NCI-H748 (cell line): ENCODE data around the gene RAD51D.
"Not testable (repeated sequence)": the region's sequence is repeated elsewhere in the genome, so short reads cannot be mapped to it uniquely, and the experiment has no call there.

Experiments
- DNase-seq: peaks from one replicate; lab custom pipeline; 2025; ENCODE audit not compliant: unreplicated experiment; lab: John Stamatoyannopoulos, UW

RAD51D gene

DNA sequence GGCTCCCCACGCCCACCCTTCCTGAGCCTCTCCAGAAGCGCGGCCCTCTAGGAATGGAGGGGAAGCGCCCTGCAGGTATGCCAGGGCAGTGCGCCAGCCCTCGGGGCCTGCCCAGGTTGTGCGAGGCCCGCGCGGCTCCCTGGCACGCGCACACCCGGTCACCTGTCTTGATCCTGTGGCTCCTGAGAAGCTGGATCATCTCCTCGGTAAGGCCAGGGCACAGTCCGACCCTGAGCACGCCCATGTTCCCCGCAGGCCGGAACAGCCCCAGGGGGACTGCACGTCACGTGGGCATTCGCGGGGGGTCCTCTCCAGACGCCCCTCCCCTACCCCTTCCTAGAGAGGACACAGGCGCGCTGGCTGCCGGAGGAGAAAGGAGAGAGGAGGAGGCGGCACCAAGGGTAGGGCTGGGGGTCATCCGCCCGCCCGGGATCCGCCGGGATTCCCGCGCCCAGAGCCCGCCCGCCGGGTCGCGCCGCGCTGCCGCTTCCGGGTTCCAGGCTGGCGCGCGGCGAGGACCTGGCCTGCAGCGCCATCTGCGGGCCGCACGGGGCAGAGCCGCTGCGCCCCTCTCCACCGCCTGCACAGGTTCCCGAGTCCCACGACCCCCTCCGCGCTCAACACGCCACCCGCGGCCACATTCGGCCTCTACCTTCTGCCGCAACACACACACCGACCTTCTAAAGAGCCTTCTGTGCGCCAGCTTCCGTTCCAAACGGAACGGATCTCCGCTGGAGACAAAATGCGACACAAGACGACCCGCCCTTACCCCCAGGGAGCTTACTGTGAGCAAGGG lies at the start of gene RAD51D:
TSS of gene RAD51D (minus strand) at position 491 of the 796 bp plus-strand sequence. CDS start at position 244, 247 bp downstream.
- peak; percentile 85 for DNase-seq

DNA sequence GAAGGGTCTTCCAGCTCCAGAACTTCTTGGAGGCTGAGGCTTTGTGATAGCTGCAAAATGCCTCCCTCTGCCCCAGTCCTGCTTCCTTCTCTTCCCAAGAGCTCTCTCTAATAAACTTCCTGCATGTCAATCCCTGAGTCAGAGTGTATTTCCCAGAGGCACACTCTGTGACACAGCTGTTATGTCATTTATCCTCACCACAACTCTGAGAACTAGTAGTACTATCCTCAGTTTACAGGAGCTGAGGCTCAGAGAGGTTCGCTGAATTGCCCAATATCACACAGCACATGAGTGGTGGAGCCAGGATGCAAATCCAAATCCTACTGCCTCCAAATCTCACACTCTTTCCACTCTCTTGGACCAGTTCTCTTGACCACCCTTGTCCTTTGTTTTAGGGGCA lies 48.0 kb upstream of the RAD51D start:
- DNase-seq, result no peak

DNA sequence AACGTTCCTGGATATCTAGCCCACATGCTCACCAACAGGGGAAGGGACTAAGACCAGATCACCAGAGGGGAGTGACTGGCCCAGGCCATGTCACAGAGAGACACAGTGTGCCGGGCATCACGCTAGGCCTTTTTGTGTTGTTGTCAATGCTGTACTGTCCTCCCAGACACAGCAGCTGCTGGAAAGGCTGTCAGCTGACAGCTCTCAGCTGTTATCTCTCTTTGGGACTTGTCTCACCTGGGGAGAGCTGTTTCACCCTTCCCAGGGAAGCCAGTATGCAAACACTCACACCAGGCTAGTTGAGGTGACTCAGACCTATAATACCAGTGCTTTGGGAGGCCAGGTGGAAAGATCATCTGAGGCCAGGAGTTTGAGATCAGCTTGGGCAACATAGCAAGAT lies 47.4 kb upstream of the RAD51D start:
- no peak for DNase-seq

DNA sequence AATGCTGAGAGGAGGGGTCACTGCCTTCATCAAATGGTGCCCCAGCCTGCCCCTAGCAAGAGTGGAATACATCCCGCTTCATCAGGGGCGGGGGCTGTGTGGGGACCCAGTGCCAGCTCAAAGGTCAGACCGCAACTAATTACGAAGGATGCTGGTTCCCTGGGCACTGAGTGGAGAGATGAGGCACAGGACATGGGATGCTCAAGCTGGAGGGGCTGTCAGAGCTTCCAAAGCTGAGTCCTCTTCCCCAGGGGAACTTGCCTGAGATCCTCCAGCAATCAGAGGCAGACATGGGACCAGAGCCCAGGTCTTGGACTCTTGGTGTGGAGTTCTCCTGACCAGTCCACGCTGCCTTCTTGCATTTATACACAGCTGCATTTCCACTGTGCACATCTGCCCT lies 46.9 kb upstream of the RAD51D start:
- no peak for DNase-seq

DNA sequence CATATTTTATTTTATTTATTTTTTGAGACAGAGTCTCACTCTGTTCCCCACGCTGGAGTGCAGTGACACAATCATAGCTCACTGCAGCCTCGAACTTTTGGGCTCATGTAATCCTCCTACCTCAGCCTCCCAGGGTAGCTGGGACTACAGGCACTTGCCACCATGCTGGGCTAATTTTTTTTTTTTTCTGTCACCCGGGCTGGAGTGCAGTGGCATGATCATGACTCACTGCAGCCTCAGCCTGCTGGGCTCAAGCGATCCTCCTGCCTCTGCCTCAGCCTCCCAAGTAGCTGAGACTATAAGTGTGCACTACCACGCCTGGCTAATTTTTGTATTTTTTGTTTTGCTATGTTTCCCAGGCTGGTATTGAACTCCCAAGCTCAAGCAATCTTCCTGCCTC lies 45.1 kb upstream of the RAD51D start:
- no peak for DNase-seq

DNA sequence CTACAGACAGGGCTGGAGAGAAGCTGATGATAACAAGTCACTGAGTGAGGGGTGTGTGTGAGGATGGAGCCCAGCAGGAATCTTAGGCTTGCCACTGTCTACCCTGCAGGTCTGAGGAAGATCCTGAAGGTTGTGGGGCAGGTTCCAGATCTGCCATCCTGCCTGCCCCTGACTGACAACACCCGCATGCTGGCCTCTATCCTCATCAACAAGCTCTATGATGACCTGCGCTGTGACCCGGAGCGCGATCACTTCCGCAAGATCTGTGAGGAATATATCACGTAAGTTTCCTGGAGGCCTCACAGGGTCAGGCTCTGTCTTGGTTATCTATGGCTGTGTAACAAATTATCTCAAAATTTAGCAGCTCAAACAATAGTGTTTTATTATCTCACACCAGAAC lies 44.2 kb upstream of the RAD51D start:
- DNase-seq, result no peak

DNA sequence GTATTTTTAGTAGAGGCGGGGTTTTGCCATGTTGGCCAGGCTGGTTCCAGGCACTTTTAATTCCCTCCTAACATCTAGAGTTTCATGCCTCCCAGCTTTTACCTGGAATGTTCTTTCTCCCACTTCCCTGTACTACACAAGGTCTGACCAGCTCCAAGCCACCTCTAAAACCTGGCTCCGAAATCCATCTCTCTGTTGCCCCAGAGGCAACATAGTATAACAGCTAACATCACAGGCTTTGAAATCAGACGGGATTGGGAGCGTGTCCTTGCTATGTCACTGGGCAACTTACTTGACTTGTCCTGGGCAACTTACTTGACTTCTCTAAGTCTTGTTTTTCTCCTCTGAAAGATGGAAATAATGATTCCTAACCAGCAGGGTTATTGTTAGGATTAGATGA lies 43.1 kb upstream of the RAD51D start:
- no peak for DNase-seq

DNA sequence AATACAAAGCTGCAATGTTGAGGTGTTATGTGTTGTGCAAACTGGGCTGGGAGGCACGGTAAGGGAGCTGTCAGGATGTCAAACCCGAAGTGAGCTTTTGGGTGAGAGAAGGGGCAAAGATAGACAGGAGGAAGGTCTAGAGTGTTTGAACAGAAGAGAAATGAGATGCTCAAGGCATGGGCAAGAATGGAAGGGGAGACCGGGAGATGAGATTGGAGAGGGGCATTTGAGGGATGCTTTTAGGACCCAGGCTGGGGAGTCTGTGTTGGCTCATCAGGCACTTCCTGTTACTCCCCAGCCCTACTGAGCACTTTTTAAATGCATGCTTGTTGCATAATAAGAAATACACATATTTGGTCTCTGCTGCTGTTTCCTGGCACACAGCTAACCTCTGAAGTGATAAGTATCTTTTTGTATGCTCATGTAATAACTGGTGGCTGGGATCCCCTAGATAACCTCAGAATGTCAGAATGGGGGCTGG lies 41.7 kb upstream of the RAD51D start:
- no peak for DNase-seq

DNA sequence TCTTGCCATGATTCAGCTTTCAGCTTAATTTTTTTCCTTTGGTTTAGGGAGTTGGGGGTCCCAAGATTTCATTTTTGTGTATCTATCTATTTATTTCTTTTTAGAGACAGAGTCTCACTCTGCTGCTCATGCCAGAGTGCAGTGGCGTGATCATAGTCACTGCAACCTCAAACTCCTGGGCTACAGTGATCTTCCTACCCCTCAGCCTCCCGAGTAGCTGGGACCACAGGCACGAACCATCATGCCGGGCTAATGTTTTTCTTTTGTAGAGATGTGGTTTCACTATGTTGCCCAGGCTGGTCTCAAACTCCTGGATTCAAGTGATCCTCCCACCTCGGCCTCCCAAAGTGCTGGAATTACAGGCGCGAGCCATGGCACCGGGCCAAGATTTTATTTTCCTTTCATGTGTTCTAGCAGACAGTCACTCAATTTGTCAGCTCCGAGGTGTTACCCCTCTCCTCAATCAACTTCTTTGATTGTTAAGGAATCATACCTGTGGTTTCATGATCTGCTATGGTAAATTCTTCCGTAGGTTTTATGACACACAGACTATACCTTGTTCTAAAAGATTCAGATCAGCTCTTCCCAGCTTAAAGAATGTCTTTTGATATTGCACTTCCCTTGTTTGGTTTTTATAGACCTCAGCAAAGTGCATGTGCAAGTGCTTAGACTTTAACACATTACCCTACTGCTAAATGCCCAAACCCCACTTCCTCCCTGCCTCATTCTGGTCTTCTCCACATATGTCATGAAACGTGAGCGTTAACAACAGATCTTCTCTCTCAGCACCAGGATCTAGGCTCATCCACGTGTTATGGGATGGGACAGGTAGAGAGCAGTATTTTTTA lies 40.9 kb upstream of the RAD51D start:
- DNase-seq, result no peak

DNA sequence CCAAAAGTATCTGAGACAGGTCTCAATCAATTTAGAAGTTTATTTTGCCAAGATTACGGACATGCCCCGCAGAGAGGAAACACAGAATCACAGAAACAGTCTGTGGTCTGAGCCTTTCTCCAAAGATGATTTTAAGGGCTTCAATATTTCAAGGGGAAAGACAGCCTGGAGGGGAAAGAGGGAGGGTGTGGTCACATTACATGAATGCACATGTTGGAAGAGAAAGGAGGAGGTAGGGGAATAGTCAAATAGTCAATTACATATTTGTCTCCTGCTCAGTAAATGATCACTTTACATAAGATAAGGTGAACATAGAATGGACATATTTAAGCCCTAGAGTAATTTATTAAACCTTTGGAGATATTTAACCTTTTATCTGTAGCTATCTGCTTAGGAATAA lies 40.3 kb upstream of the RAD51D start:
- no peak for DNase-seq

DNA sequence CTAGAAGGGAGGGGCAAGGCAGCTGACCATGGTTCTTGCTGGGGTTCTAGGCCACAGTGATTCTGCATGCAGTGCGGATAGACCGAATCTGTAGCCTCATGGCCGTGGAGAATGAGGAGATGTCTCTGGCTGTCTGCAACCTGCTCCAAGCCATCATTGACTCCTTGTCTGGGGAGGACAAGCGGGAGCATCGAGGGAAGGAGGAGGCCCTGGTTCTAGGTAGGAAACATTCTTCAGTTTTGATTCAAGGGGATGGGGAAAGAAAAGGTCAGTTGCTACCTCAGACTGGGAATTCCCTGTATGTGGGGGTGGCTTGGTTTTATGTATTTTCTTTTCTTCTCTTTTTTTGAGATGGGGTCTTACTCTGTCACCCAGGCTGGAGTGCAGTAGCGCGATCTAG lies 35.6 kb upstream of the RAD51D start:
- DNase-seq, result no peak

DNA sequence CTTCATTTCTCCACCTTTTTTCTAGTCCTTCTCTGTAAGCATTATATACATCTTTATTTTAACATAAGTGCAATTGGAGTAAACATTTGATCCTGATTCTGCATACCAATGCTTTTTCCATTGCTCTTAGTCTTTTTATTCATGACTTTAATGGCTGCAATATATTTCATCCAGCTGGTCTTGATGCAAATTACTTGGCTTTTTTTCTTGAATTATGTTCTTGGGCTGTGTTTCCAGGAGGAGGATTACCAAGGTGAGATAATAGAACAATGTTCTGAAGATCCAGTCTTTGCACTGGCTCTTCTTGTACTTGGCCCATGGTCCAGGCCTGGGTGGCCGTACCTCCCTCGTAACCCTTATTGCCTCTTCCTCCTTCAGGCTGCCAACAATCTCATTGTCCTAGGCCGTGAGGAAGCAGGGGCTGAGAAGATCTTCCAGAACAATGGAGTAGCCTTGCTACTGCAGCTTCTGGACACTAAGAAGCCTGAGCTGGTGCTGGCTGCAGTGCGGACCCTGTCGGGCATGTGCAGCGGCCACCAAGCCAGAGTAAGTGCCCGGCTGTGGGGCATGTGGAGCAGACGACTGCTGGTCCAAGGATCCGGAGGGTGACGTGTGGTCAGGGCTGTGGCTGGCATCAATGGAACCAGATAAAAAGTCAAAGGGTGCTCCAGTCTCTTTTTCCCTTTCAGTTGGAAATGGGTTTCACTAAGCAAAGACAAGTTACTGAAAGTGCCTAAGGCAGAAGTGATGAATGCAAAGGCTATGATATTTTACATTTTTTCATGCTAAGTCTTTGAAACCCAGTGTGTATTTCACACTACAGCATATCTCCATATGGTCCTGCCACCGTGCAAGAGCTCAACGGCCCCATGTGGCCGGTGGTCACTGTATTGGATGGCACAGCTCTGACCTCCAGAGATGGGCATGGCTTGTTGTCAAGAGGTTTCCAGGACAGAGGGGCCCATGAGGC lies 34.8 kb upstream of the RAD51D start:
- no peak for DNase-seq

DNA sequence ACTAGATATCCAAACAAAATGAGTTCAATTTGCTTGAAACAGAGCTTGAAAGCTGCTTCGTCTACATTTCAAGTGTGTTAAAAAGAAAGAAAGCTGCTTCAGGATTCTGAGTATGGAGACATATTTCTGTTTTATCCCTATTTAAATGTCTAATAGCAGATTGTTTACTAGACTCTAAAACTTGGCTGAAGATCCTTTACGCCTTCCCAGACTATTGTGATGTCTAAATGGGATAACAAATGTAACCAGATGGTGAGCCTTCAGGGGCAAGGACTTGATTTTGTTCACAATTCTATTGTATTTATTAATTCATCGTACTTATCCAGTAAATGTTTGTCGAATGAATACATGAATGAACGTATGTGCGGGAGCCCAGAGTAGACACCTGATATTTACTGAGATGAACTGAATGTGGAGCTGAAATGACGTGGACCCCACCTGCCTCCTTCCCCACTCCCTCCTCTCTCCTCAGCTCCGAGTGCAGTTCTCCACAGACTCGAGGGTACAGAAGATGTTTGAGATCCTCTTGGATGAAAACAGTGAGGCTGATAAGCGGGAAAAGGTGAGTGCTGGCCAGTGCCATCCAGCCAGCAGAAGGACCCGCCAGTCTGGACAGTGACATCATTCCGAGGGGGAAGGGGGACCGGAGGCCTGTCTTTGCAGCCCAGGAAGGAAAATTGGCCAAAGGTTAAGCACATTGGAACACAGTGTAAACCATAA lies 32.9 kb upstream of the RAD51D start:
- DNase-seq, result no peak

DNA sequence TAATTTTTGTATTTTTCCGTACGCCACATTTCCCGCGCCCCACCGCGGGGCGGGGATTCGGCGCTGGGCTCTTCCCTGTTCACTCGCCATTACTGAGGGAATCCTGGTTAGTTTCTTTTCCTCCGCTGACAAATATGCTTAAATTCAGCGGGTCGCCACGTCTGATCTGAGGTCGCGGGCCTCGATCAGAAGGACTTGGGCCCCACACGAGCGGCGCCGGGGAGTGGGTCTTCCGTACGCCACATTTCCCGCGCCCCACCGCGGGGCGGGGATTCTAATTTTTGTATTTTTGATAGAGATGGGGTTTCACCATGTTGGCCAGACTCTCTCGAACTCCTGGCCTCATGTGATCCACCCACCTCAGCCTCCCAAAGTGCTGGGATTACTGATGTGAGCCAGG lies 31.4 kb upstream of the RAD51D start:
- not testable (repeated sequence) for DNase-seq

DNA sequence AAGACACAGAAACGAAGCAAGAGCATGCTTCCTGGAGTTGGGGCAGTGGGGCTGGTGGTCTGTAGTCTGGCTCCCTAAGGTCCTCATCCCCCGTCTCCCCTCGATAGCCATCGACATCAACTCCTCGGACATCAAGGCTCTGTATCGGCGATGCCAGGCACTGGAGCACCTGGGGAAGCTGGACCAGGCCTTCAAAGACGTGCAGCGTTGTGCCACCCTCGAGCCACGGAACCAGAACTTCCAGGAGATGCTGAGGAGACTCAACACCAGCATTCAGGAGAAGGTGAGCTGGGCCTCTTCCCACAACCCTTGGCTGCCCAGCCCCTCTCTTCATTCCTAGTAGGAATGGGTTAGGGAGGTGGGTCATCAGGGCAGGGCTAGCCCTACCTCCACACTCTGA lies 30.3 kb upstream of the RAD51D start:
- DNase-seq, result no peak

DNA sequence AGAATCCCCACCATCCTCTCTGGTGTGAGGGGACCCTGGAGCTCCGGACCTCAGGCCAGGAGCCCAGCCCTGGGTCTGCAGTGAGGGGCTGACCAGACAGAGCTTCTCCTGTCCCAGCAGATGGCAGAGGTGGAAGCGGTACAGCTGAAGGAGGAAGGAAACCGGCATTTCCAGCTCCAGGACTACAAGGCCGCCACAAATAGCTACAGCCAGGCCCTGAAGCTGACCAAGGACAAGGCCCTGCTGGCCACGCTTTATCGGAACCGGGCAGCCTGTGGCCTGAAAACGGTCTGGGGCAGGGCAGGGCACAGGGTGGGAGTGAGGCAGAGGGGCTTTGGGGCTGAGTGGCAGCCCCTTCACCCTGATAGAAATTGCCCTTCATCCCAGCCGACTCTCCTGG lies 28.5 kb upstream of the RAD51D start:
- no peak for DNase-seq

DNA sequence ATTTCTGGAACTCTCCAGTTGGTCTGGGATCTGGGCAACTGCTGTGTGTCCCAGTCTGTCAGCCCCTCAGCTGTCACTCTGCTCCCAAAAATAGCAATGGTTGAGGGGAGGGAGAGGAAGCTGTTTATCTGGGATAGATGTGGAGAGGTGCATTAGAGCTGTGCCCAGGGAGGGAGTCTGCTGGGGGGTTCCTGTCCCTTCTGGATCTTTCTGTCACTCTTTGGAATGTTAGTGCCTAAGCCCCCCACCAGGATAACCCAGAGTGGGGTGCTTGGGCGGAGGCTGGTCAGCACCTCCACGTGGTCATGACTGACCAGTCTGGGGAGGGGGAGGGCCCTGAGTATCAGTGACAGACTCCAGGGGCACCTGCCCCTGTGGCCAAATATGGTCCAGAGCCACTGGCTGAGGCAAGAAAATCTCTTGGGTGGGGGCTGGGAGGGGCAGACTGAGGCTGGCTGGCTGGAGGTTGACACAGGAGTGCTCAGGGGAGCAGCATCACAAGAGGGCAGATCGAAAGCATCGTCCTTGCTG lies 27.8 kb upstream of the RAD51D start, which contains the start of gene UNC45B:
TSS of gene UNC45B (plus strand) at position 443 of the 531 bp plus-strand sequence. CDS start 447 bp downstream, outside the sequence.
- DNase-seq, result no peak

DNA sequence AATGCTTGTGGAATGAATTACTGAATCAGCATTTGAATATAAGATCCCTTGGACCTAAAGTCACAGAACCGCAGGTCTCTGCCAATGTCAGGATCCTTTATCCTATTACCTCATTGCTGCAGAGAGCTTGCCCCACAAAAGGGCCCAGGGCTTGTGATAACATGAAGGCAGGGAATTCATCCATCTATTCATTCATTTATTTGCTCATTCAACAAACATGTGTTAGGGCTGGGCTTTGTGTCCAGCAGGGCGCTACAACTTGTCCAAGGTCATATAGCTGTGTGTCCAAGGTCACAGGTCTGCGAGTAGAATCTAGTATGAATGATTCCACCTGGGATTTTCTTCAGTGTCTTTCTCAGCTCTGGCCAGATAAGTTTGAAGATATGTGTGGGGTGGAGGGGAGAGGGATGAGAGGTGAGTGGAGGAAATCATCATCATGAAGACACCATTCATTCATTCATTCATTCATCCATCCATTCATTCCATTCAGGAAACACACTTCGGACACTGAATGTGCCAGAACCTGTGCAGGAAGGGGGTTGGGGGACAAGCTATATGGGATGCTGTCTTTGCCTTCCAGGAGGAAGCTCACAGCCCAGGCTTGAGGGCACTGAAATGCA lies 26.7 kb upstream of the RAD51D start:
- no peak for DNase-seq

DNA sequence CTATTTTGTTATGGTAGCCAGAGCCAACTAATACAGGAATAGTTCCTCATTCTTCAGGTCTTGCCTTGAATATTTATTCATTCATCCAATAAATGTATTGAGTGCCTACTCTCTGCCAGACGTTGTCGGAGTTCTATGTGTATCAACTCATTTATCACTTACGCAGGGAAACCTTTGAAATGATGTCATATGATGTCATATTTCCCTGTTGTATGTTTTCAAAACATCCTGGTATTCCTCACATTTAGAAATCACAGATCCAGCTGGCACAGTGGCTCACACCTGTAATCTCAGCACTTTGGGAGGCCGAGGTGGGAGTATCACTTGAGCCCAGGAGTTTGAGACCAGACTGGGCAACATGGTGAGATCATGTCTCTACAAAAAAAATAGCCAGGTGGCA lies 25.2 kb upstream of the RAD51D start:
- DNase-seq, result no peak

DNA sequence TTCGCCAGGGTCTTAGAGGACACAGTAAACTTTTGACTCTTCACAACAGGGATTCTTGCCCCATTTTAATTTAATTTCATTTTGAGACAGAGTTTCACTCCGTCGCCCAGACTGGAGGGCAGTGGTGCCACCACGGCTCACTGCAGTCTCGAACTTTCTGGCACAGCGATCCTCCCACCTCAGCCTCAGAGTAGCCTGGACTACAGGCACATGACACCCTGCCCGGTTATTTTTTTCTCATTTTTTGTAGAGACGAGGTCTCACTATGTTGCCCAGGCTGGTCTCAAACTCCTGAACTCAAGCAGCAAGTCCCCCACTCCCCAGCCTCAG lies 22.8 kb upstream of the RAD51D start:
- DNase-seq, result no peak
